ENCODE results near the gene PDILT. TPM values are rescaled to one million over a fixed set of nuclear protein-coding genes. Genes with fewer than 3 reads are reported as not detected.

Gene PDILT
- total and polyA plus RNA-seq, 2 of the 8 experiments (the other 6 are each of a cell fraction or from before 2014, with no cell fraction given), result not detected

- Histone ChIP-seq H2BK12ac (ENCODE audit: low read depth, low read length) (no peak overlapping the region), H2BK20ac (ENCODE audit: low read length) (no peak overlapping the region), H4K8ac (ENCODE audit: extremely low read depth, insufficient read depth, low read length) (no peak overlapping the region), H3K18ac (ENCODE audit: extremely low read depth, low read length) (no peak overlapping the region), H3K79me2 (ENCODE audit: control insufficient read depth in 1 of 2, insufficient read depth in 2 of 2, low read length in 2 of 2) (no peaks in the 10 kb centered on the region), H2BK5ac (ENCODE audit: low read depth, low read length) (no peak overlapping the region), H3K56ac (replicated peaks; ENCODE audit: insufficient read length, low read depth, low read length) (no peak overlapping the region), H4K20me1 (replicated peaks in 1 of 2; ENCODE audit: control insufficient read depth in 1 of 2, insufficient read depth in 2 of 2, low read length in 2 of 2) (no peaks in the 10 kb centered on the region), H3K4me3 (ENCODE audit: extremely low read depth in 1 of 4, insufficient read depth in 2 of 4, low read depth in 3 of 4, low read length in 4 of 4) (no peak overlapping the region), H2BK120ac (replicated peaks; ENCODE audit: low read depth, low read length) (no peak overlapping the region), H3K4me1 (replicated peaks in 1 of 4; ENCODE audit: control insufficient read depth in 3 of 4, insufficient read depth in 4 of 4, low read length in 3 of 4) (peaks cover 0 to 6% (median 1%) of the 10 kb centered on the region in 4 experiments; a peak in 2 of 7 replicates), H4K5ac (ENCODE audit: insufficient read length, low read depth, low read length) (no peak overlapping the region), H2BK15ac (ENCODE audit: low read length) (no peak overlapping the region), H2AK5ac (ENCODE audit: low read depth, low read length) (no peak overlapping the region), H3K27me3 (replicated peaks in 1 of 4; ENCODE audit: control insufficient read depth in 3 of 4, extremely low read depth in 1 of 4, insufficient read depth in 3 of 4, low read length in 3 of 4) (no peaks in the 10 kb centered on the region), H3K36me3 (ENCODE audit: control insufficient read depth in 2 of 4, insufficient read depth in 4 of 4, low read length in 3 of 4) (no peaks in the 10 kb centered on the region), H3K4ac (replicated peaks; ENCODE audit: insufficient read length, low read depth, low read length) (no peak overlapping the region), H3K23ac (ENCODE audit: insufficient read length) (no peak overlapping the region), H4K91ac (replicated peaks; ENCODE audit: insufficient read length, low read length) (no peak overlapping the region), H3K23me2 (ENCODE audit: low read depth, low read length) (no peaks in the 10 kb centered on the region), H3K9me3 (ENCODE audit: insufficient read depth in 2 of 2, low read depth in 1 of 2, low read length in 1 of 2) (peaks cover 8 to 11% of the 10 kb centered on the region in 2 experiments; a peak in 2 of 4 replicates), H3K9ac (replicated peaks in 1 of 4; ENCODE audit: extremely low read depth in 1 of 4, low read depth in 3 of 4, low read length in 3 of 4) (no peak overlapping the region), H3K14ac (ENCODE audit: insufficient read length) (no peak overlapping the region), H3K27ac (ENCODE audit: low read depth, low read length) (no peak overlapping the region), H3K4me2 (ENCODE audit: insufficient read depth in 1 of 2, low read depth in 2 of 2, low read length in 2 of 2) (no peak overlapping the region), H2AFZ (ENCODE audit: low read length) (peak overlapping the region; percentile 9; the same call in 1 of the 2 replicates), H3K79me1 (ENCODE audit: low read depth, low read length) (no peaks in the 10 kb centered on the region)
- no peak for FAIRE-seq
- DNase-seq (ENCODE audit: low read depth in 1 of 2, low spot score in 2 of 2), result no peak
- ChIA-PET POLR2A (ENCODE audit: partially characterized antibody) (interaction anchor here (0.6 kb wide), 1 partner anchor 784 kb away, joined by 5 read pairs; no protein-coding TSS in a partner anchor), CTCF (ENCODE audit: partially characterized antibody) (interaction anchor here (0.6 kb wide), 1 partner anchor 17 kb away, joined by 3 read pairs; no protein-coding TSS in a partner anchor)
- 89% methylated on average over 7 of the region's 7 CpGs; no CpG with 5 or more reads in 1 of the 2 experiments for WGBS, 2 experiments (ENCODE audit: extremely low coverage in 1 of 2, insufficient coverage in 1 of 2, insufficient read length in 1 of 2, insufficient replicate concordance in 2 of 2, low coverage in 1 of 2, low lambda C conversion rate in 2 of 2, missing lambda C conversion rate in 1 of 2)
- no peak for TF ChIP-seq BRCA1 (IDR thresholded peaks at IDR 0.05; ENCODE audit: low read depth, low read length)
- no peak for TF ChIP-seq RFX5 (IDR thresholded peaks at IDR 0.05; ENCODE audit: borderline replicate concordance, low read depth, low read length)
- no peak for TF ChIP-seq CHD1 (IDR thresholded peaks at IDR 0.05; ENCODE audit: low read depth, low read length)
- TF ChIP-seq JUND (IDR thresholded peaks at IDR 0.05; ENCODE audit: low read length), result no peak
- no peak for TF ChIP-seq TAF1 (IDR thresholded peaks at IDR 0.05; ENCODE audit: low read depth, low read length)
- TF ChIP-seq JUN (IDR thresholded peaks at IDR 0.05; ENCODE audit: low read depth, low read length), result no peak
- no peak for TF ChIP-seq SAP30 (IDR thresholded peaks at IDR 0.05; ENCODE audit: insufficient read depth, insufficient replicate concordance, low read length)
- no peak for TF ChIP-seq TBP (IDR thresholded peaks at IDR 0.05; ENCODE audit: low read depth, low read length)
- TF ChIP-seq USF2 (IDR thresholded peaks at IDR 0.05; ENCODE audit: low read length), result no peak
- no peak for TF ChIP-seq NANOG (IDR thresholded peaks at IDR 0.05; ENCODE audit: insufficient read depth, low read depth, low read length, poor library complexity, severe bottlenecking)
- TF ChIP-seq RNF2 (IDR thresholded peaks at IDR 0.05; ENCODE audit: borderline replicate concordance, low read depth, low read length, missing control alignments, poor library complexity, severe bottlenecking), result no peak
- TF ChIP-seq EGR1 (IDR thresholded peaks at IDR 0.05; ENCODE audit: borderline replicate concordance, low read depth, low read length), result no peak
These were observed 49.3 kb downstream of the PDILT start for GRCh38 chr16:20355114-20355782.

Data from H1 (cell line).